Esophagus squamous epithelium (tissue), 4 donors: ENCODE data around the gene IGSF22.

Experiments used
- POLR2A ChIP-seq, 4 donors: fragments of 450-650 bp; IDR thresholded peaks; one replicate each; pipeline ENCODE4 v1.6.1; 2017; ENCODE audit warnings: antibody characterized with exemption in 4 of 4, mild to moderate bottlenecking in 4 of 4, moderate library complexity in 3 of 4
- TF ChIP-seq, protein P1 (sequence below), 6 experiments: fragments of 450-650 bp in 4 of 6; fragments of 200-600 bp in 2 of 6; sonication (generic) in 2 of 6; IDR thresholded peaks; one replicate each; pipeline ENCODE4 v1.5.1; 2016 to 2019; ENCODE audit warnings: antibody characterized with exemption in 6 of 6, mild to moderate bottlenecking in 4 of 6, moderate library complexity in 4 of 6

DNA sequence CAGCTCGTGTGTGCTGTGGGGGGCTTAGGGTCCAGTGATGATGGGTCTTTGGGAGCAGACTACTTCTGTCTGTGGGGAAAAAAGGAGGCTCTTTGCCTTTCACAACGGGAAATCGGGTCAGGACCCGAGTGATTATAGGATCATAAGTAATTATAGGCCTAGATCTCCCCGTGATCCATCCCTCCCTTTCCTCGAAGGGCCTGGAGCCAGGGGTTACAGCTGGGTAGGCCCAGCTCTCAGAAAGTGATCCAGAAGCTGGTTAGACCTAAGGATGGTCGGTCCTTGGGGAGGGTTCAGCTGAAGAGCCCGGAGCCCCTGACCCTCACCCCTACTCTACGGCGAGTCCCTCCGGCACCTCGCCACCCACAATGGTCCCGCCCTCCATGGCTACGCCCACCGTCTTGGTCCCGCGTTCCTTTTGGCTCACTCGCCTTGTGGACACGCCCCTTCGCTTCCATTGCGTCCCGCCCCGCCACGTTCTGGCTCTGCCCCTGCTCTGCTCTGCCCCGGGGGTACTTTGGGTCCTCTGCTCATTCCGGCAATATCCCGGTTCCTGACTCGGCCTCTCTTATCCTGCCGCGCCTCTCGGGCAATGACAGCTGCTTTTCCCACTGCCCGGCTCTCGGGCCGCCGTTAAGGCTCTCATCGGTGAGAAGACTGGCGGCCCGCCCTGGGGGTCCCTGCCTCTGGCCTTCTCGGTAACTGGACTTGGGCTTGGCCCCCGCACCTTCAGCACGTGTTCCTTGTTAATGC is 5.0 kb downstream of the IGSF22 start:
- TF ChIP-seq, protein P1, sequence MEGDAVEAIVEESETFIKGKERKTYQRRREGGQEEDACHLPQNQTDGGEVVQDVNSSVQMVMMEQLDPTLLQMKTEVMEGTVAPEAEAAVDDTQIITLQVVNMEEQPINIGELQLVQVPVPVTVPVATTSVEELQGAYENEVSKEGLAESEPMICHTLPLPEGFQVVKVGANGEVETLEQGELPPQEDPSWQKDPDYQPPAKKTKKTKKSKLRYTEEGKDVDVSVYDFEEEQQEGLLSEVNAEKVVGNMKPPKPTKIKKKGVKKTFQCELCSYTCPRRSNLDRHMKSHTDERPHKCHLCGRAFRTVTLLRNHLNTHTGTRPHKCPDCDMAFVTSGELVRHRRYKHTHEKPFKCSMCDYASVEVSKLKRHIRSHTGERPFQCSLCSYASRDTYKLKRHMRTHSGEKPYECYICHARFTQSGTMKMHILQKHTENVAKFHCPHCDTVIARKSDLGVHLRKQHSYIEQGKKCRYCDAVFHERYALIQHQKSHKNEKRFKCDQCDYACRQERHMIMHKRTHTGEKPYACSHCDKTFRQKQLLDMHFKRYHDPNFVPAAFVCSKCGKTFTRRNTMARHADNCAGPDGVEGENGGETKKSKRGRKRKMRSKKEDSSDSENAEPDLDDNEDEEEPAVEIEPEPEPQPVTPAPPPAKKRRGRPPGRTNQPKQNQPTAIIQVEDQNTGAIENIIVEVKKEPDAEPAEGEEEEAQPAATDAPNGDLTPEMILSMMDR (IDR thresholded peaks at IDR 0.05): no peak
- TF ChIP-seq POLR2A (IDR thresholded peaks at IDR 0.05): peak in 1 of 4 donors; percentile 7
